ENCODE data around the gene IRF5. TPM values are rescaled to one million over a fixed set of nuclear protein-coding genes. Genes with fewer than 3 reads are reported as not detected.

Gene IRF5
- total RNA-seq, 1 experiment from 2014 or later, result 1.2 TPM

GRCh38 chr7:128899392-128899791, 38.3 kb upstream of the IRF5 start:
- Mint-ChIP-seq H3K36me3 (ENCODE audit: insufficient read depth, unreplicated experiment) (no peaks in the 10 kb centered on the region), H3K9me3 (ENCODE audit: unreplicated experiment) (no peaks in the 10 kb centered on the region), H3K27ac (ENCODE audit: unreplicated experiment) (no peak overlapping the region), H3K27me3 (ENCODE audit: insufficient read depth, unreplicated experiment) (no peaks in the 10 kb centered on the region), H3K4me3 (ENCODE audit: unreplicated experiment) (no peak overlapping the region), H3K4me1 (ENCODE audit: low read depth, unreplicated experiment) (peaks cover 8% of the 10 kb centered on the region)
- Histone ChIP-seq H3K27me3 (replicated peaks; ENCODE audit: control insufficient read depth, insufficient read depth, low read length) (no peaks in the 10 kb centered on the region), H3K9me3 (no peaks in the 10 kb centered on the region), H3K36me3 (ENCODE audit: control insufficient read depth, insufficient read depth, low read length) (no peaks in the 10 kb centered on the region), H3K4me3 (ENCODE audit: low read depth, low read length) (no peak overlapping the region), H3K4me1 (no peaks in the 10 kb centered on the region)
- no TSS peak for BruUV-seq (replicated peaks)
- ChIA-PET CTCF (no interaction called here), POLR2A (no interaction called here)
- DNase-seq, result no peak
- TF ChIP-seq, protein P1, sequence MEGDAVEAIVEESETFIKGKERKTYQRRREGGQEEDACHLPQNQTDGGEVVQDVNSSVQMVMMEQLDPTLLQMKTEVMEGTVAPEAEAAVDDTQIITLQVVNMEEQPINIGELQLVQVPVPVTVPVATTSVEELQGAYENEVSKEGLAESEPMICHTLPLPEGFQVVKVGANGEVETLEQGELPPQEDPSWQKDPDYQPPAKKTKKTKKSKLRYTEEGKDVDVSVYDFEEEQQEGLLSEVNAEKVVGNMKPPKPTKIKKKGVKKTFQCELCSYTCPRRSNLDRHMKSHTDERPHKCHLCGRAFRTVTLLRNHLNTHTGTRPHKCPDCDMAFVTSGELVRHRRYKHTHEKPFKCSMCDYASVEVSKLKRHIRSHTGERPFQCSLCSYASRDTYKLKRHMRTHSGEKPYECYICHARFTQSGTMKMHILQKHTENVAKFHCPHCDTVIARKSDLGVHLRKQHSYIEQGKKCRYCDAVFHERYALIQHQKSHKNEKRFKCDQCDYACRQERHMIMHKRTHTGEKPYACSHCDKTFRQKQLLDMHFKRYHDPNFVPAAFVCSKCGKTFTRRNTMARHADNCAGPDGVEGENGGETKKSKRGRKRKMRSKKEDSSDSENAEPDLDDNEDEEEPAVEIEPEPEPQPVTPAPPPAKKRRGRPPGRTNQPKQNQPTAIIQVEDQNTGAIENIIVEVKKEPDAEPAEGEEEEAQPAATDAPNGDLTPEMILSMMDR (IDR thresholded peaks at IDR 0.05; ENCODE audit: insufficient read depth in 1 of 2, low read depth in 1 of 2, low read length in 1 of 2, severe bottlenecking in 1 of 2, unreplicated experiment in 1 of 2), result no peak
- intact Hi-C loops (cut with micrococcal nuclease; ENCODE audit: unreplicated experiment), result no loop called here

DNA sequence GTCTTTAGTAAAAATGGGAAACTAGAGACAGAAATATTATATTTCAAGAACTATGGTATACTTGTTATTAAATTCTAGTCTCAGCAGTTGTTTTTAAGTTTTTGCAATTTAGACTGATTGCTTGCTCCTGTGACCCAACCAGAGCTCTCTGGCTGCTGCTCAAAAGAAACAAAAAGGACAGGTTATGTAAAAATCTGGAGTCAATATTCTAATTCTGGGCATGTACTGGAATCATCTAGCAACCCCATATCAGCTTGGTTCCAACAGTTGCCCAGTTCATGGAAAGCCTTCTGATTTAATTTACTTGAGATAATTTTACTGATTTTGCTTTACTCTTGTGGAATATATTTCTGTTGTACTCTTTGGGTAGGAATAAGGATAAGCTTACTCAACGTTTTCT, 37.5 kb upstream of the IRF5 start:
- ChIA-PET POLR2A (no interaction called here), CTCF (no interaction called here)
- no peaks in the 10 kb centered on the region for H3K27me3 ChIP-seq (replicated peaks; ENCODE audit: control insufficient read depth, insufficient read depth, low read length)
- DNase-seq, result no peak
- no peaks in the 10 kb centered on the region for H3K9me3 ChIP-seq
- no peak overlapping the region for H3K4me3 Mint-ChIP-seq (ENCODE audit: unreplicated experiment)
- no peak overlapping the region for H3K27ac Mint-ChIP-seq (ENCODE audit: unreplicated experiment)
- no peaks in the 10 kb centered on the region for H3K9me3 Mint-ChIP-seq (ENCODE audit: unreplicated experiment)
- intact Hi-C loops (cut with micrococcal nuclease; ENCODE audit: unreplicated experiment), result loop anchor here (5.0 kb wide), 1 partner anchor 47 kb away; no protein-coding TSS in a partner anchor
- no peaks in the 10 kb centered on the region for H3K4me1 ChIP-seq
- H3K36me3 Mint-ChIP-seq (ENCODE audit: insufficient read depth, unreplicated experiment), result no peaks in the 10 kb centered on the region
- TF ChIP-seq, protein P1 (IDR thresholded peaks at IDR 0.05; ENCODE audit: insufficient read depth in 1 of 2, low read depth in 1 of 2, low read length in 1 of 2, severe bottlenecking in 1 of 2, unreplicated experiment in 1 of 2), result no peak
- BruUV-seq (replicated peaks), result no TSS peak
- H3K27me3 Mint-ChIP-seq (ENCODE audit: insufficient read depth, unreplicated experiment), result no peaks in the 10 kb centered on the region
- H3K4me1 Mint-ChIP-seq (ENCODE audit: low read depth, unreplicated experiment), result peaks cover 8% of the 10 kb centered on the region
- no peaks in the 10 kb centered on the region for H3K36me3 ChIP-seq (ENCODE audit: control insufficient read depth, insufficient read depth, low read length)
- H3K4me3 ChIP-seq (ENCODE audit: low read depth, low read length), result no peak overlapping the region

DNA sequence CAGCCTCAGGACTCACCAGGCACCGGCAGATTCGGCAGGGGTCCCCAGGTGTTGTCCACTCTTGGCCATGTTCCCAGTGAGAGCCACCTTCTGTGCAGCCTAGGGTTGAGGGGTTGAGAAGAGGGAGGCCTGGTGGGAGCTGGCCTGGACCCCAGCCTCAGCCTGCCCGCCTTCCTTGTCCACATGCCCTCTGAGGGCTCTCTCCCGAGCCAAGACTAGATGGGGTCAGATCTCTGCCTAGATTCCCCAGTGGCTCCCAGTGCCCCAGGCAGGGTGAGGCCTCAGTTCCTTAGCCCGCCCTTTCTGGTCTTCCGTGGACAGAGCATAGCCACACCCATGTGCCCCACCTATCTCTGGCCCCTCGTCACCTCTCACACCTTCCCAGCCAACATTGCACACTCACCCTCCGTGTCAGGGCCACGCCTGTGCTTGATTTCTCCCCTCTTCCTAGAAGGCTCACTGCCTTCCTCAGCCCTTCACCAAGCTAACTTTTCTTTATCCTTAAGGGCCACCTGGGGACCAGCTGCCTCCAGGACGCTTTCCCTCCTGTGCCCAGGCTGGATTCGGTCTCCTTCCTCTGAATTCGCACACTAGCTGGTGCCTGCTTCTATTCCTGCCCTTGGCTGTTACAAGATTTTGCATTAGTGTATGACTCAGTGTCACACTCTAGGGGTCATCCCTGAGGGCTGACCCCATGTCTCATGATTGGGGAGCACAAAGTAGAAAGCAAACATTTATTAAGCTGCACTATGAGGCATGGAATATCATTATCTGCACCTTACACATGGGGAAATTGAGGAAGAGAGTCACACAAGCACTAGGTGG, 34.8 kb upstream of the IRF5 start:
- no peaks in the 10 kb centered on the region for H3K27me3 Mint-ChIP-seq (ENCODE audit: insufficient read depth, unreplicated experiment)
- ChIA-PET POLR2A (no interaction called here), CTCF (interaction anchor here (1.7 kb wide), 1 partner anchor 189 kb away, joined by 9 read pairs; no protein-coding TSS in a partner anchor)
- H3K4me1 Mint-ChIP-seq (ENCODE audit: low read depth, unreplicated experiment), result peaks cover 8% of the 10 kb centered on the region
- TF ChIP-seq, protein P1 (IDR thresholded peaks at IDR 0.05; ENCODE audit: insufficient read depth in 1 of 2, low read depth in 1 of 2, low read length in 1 of 2, severe bottlenecking in 1 of 2, unreplicated experiment in 1 of 2), result no peak
- intact Hi-C loops (cut with micrococcal nuclease; ENCODE audit: unreplicated experiment), result loop anchor here (5.0 kb wide), 1 partner anchor 44 kb away; no protein-coding TSS in a partner anchor
- H3K4me3 ChIP-seq (ENCODE audit: low read depth, low read length), result no peak overlapping the region
- H3K27me3 ChIP-seq (replicated peaks; ENCODE audit: control insufficient read depth, insufficient read depth, low read length), result no peaks in the 10 kb centered on the region
- H3K27ac Mint-ChIP-seq (ENCODE audit: unreplicated experiment), result no peak overlapping the region
- H3K36me3 ChIP-seq (ENCODE audit: control insufficient read depth, insufficient read depth, low read length), result no peaks in the 10 kb centered on the region
- no peaks in the 10 kb centered on the region for H3K9me3 Mint-ChIP-seq (ENCODE audit: unreplicated experiment)
- peak in 1 of 2 experiments; percentile 43 for DNase-seq
- H3K4me3 Mint-ChIP-seq (ENCODE audit: unreplicated experiment), result no peak overlapping the region
- no TSS peak for BruUV-seq (replicated peaks)
- no peaks in the 10 kb centered on the region for H3K4me1 ChIP-seq
- H3K36me3 Mint-ChIP-seq (ENCODE audit: insufficient read depth, unreplicated experiment), result no peaks in the 10 kb centered on the region
- no peaks in the 10 kb centered on the region for H3K9me3 ChIP-seq

Measured in Caco-2 (cell line).